ENCODE measurements around the gene NDRG3.

The NDRG3 gene

GRCh38 chr20:36742558-36742957, 3.3 kb downstream of the NDRG3 start:
- Histone ChIP-seq H3K9me3 (no peaks in the 10 kb centered on the region), H3K36me3 (no peaks in the 10 kb centered on the region), H3K27me3 (no peaks in the 10 kb centered on the region), H3K4me3 (ENCODE audit: low read depth, low read length) (no peak overlapping the region), H3K4me1 (peaks cover 13% of the 10 kb centered on the region)
- no peak for TF ChIP-seq CTCF (IDR thresholded peaks at IDR 0.05; ENCODE audit: low read depth, low read length)
- no peak for DNase-seq

- H3K4me3 ChIP-seq (ENCODE audit: low read depth, low read length), result no peak overlapping the region; the same call in 1 of the 2 replicates
- H3K4me1 ChIP-seq, result peaks cover 13% of the 10 kb centered on the region
- no peak for TF ChIP-seq CTCF (IDR thresholded peaks at IDR 0.05; ENCODE audit: low read depth, low read length)
- no peaks in the 10 kb centered on the region for H3K36me3 ChIP-seq
- DNase-seq, result peak; percentile 58
- H3K9me3 ChIP-seq, result no peaks in the 10 kb centered on the region
- H3K27me3 ChIP-seq, result no peaks in the 10 kb centered on the region
Measured at GRCh38 chr20:36741072-36741471, 4.8 kb downstream of the NDRG3 start.

- H3K27me3 ChIP-seq, result no peaks in the 10 kb centered on the region
- no peak for DNase-seq
- no peak overlapping the region for H3K4me3 ChIP-seq (ENCODE audit: low read depth, low read length)
- TF ChIP-seq CTCF (IDR thresholded peaks at IDR 0.05; ENCODE audit: low read depth, low read length), result no peak
- H3K9me3 ChIP-seq, result no peaks in the 10 kb centered on the region
- no peaks in the 10 kb centered on the region for H3K36me3 ChIP-seq
- peaks cover 21% of the 10 kb centered on the region for H3K4me1 ChIP-seq
Measured at GRCh38 chr20:36737183-36737499, 8.7 kb downstream of the NDRG3 start.

GRCh38 chr20:36736451-36737182, 9.3 kb downstream of the NDRG3 start:
- Histone ChIP-seq H3K4me1 (peaks cover 16% of the 10 kb centered on the region), H3K9me3 (no peaks in the 10 kb centered on the region), H3K36me3 (no peaks in the 10 kb centered on the region), H3K4me3 (ENCODE audit: low read depth, low read length) (no peak overlapping the region), H3K27me3 (no peaks in the 10 kb centered on the region)
- no peak for DNase-seq
- TF ChIP-seq CTCF (IDR thresholded peaks at IDR 0.05; ENCODE audit: low read depth, low read length), result no peak

GRCh38 chr20:36732456-36732855, 13.4 kb downstream of the NDRG3 start:
- DNase-seq, result no peak
- H3K9me3 ChIP-seq, result no peaks in the 10 kb centered on the region
- H3K4me3 ChIP-seq (ENCODE audit: low read depth, low read length), result no peak overlapping the region
- peaks cover 14% of the 10 kb centered on the region for H3K4me1 ChIP-seq
- no peaks in the 10 kb centered on the region for H3K27me3 ChIP-seq
- no peaks in the 10 kb centered on the region for H3K36me3 ChIP-seq
- TF ChIP-seq CTCF (IDR thresholded peaks at IDR 0.05; ENCODE audit: low read depth, low read length), result no peak

- DNase-seq, result no peak
- no peaks in the 10 kb centered on the region for H3K27me3 ChIP-seq
- TF ChIP-seq CTCF (IDR thresholded peaks at IDR 0.05; ENCODE audit: low read depth, low read length), result 0 out of 2 replicates have a peak, but pooled peaks have one; percentile 20
- no peak overlapping the region for H3K4me3 ChIP-seq (ENCODE audit: low read depth, low read length)
- peaks cover 4% of the 10 kb centered on the region for H3K4me1 ChIP-seq
- H3K9me3 ChIP-seq, result no peaks in the 10 kb centered on the region
- no peaks in the 10 kb centered on the region for H3K36me3 ChIP-seq
Measured at GRCh38 chr20:36728986-36729385, 16.9 kb downstream of the NDRG3 start.
